ENCODE data around the gene MB.

DNA sequence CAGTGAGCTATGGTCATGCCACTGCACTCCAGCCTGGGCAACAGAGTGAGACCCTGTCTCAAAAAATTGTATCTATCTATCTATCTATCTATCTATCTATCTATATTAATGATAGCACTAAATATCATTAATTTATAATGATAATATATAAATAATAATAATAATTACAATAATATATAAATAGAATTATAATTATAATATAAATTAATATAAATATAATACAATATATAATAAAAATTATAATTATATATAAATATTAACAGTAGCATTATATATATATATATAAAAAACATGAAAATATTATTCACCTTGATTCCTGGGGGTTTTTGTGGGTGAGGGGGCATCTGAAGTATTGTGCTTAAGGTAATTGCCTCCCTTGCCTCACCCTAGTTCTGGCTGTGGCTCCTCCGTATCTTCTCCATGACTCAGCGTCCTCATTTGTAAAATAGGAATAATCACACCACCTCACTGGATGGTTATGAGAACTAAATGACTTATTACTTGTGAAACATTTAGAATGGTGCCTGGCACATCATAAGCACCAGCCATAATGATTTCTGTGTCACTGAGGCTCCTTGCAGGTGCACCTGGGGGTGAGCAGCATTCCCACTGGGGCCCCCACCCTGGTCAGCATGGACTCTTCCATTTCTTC, 57.6 kb downstream of the MB start:
- TF ChIP-seq, protein P1, sequence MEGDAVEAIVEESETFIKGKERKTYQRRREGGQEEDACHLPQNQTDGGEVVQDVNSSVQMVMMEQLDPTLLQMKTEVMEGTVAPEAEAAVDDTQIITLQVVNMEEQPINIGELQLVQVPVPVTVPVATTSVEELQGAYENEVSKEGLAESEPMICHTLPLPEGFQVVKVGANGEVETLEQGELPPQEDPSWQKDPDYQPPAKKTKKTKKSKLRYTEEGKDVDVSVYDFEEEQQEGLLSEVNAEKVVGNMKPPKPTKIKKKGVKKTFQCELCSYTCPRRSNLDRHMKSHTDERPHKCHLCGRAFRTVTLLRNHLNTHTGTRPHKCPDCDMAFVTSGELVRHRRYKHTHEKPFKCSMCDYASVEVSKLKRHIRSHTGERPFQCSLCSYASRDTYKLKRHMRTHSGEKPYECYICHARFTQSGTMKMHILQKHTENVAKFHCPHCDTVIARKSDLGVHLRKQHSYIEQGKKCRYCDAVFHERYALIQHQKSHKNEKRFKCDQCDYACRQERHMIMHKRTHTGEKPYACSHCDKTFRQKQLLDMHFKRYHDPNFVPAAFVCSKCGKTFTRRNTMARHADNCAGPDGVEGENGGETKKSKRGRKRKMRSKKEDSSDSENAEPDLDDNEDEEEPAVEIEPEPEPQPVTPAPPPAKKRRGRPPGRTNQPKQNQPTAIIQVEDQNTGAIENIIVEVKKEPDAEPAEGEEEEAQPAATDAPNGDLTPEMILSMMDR (IDR thresholded peaks at IDR 0.05 in 2 of 3, conservative IDR thresholded peaks at IDR 0.05 in 1 of 3; ENCODE audit: borderline replicate concordance in 1 of 3, insufficient read depth in 1 of 3, low read depth in 2 of 3, low read length in 2 of 3): no peak
- TF ChIP-seq ZNF274 (IDR thresholded peaks at IDR 0.05; ENCODE audit: low read depth, low read length) (no peak), TCF7L2 (IDR thresholded peaks at IDR 0.05; ENCODE audit: borderline replicate concordance, extremely low read depth, insufficient read depth, insufficient read length) (no peak), EZH2phosphoT487 (IDR thresholded peaks at IDR 0.05; ENCODE audit: borderline replicate concordance) (no peak), JUND (IDR thresholded peaks at IDR 0.05) (no peak), POLR2A (IDR thresholded peaks at IDR 0.05; ENCODE audit: borderline replicate concordance, extremely low read depth, insufficient read depth, insufficient read length) (no peak), SP1 (IDR thresholded peaks at IDR 0.05; ENCODE audit: low read depth) (no peak), POLR2AphosphoS5 (IDR thresholded peaks at IDR 0.05; ENCODE audit: low read depth, low read length) (no peak), FOSL1 (IDR thresholded peaks at IDR 0.05; ENCODE audit: low read depth) (no peak)
